ENCODE results near the gene COLEC12.

The COLEC12 gene

GRCh38 chr18:463827-464541, 36.5 kb downstream of the COLEC12 start:
- no peak for DNase-seq (ENCODE audit: low read depth)
- TF ChIP-seq CTCF (conservative IDR thresholded peaks at IDR 0.05; ENCODE audit: low read depth, low read length), result no peak
- H3K4me3 ChIP-seq (ENCODE audit: low read depth, low read length), result no peak overlapping the region

- no peak for TF ChIP-seq CTCF (conservative IDR thresholded peaks at IDR 0.05; ENCODE audit: low read depth, low read length)
- H3K4me3 ChIP-seq (ENCODE audit: low read depth, low read length), result peak overlapping the region; percentile 11
- no peak for DNase-seq (ENCODE audit: low read depth)
Observed at GRCh38 chr18:463403-463802, 37.1 kb downstream of the COLEC12 start.

GRCh38 chr18:461762-462161, 38.7 kb downstream of the COLEC12 start:
- no peak for DNase-seq (ENCODE audit: low read depth)
- no peak for TF ChIP-seq CTCF (conservative IDR thresholded peaks at IDR 0.05; ENCODE audit: low read depth, low read length)
- H3K4me3 ChIP-seq (ENCODE audit: low read depth, low read length), result no peak overlapping the region

GRCh38 chr18:460791-461190, 39.7 kb downstream of the COLEC12 start:
- DNase-seq (ENCODE audit: low read depth), result no peak
- H3K4me3 ChIP-seq (ENCODE audit: low read depth, low read length), result no peak overlapping the region
- TF ChIP-seq CTCF (conservative IDR thresholded peaks at IDR 0.05; ENCODE audit: low read depth, low read length), result no peak

GRCh38 chr18:459814-460593, 40.5 kb downstream of the COLEC12 start:
- DNase-seq (ENCODE audit: low read depth), result no peak
- TF ChIP-seq CTCF (conservative IDR thresholded peaks at IDR 0.05; ENCODE audit: low read depth, low read length), result peak; percentile 12

GRCh38 chr18:457521-458412, 42.7 kb downstream of the COLEC12 start:
- DNase-seq (ENCODE audit: low read depth), result peak; percentile 63
- H3K4me3 ChIP-seq (ENCODE audit: low read depth, low read length), result no peak overlapping the region
- TF ChIP-seq CTCF (conservative IDR thresholded peaks at IDR 0.05; ENCODE audit: low read depth, low read length), result no peak

More at GRCh38 chr18:459814-460593, 40.5 kb downstream of the COLEC12 start:
- H3K4me3 ChIP-seq (ENCODE audit: low read depth, low read length), result no peak overlapping the region

Data from choroid plexus epithelial cell (primary cell).